Karpas-422 (cell line): Measurements from ENCODE around the gene SLC16A8. TPM values are rescaled to one million over a fixed set of nuclear protein-coding genes. Genes with fewer than 3 reads are reported as not detected.
"Not testable (repeated sequence)": the region's sequence is repeated elsewhere in the genome, so short reads cannot be mapped to it uniquely, and the experiment has no call there.

Source experiments
- DNase-seq: peaks from one replicate; pipeline ENCODE4 v3.0.0-alpha.2; 2015
- H2AFZ ChIP-seq: fragments of 200-600 bp; sonication (generic); 2 replicates; pipeline ENCODE4 v1.6.1; 2014; ENCODE audit warnings: antibody characterized with exemption, low read length, mixed read lengths
- H3K27ac ChIP-seq: fragments of 200-600 bp; sonication (generic); 2 replicates; pipeline ENCODE4 v1.5.1; 2014; ENCODE audit warnings: mild to moderate bottlenecking, low read length, moderate library complexity
- H3K27me3 ChIP-seq: fragments of 200-600 bp; sonication (generic); 2 replicates; pipeline ENCODE4 v1.6.1; 2014; ENCODE audit warnings: low read length, mixed read lengths
- H3K36me3 ChIP-seq: fragments of 200-600 bp; sonication (generic); 2 replicates; pipeline ENCODE4 v1.6.1; 2014; ENCODE audit warnings: low read length, mixed read lengths; ENCODE audit not compliant: insufficient read depth
- H3K4me1 ChIP-seq: fragments of 200-600 bp; sonication (generic); 2 replicates; pipeline ENCODE4 v1.6.1; 2014; ENCODE audit warnings: mild to moderate bottlenecking, low read length, mixed read lengths
- H3K4me2 ChIP-seq: fragments of 200-600 bp; sonication (generic); 2 replicates; pipeline ENCODE4 v1.6.1; 2014; ENCODE audit warnings: low read length, low read depth, mild to moderate bottlenecking; ENCODE audit not compliant: poor library complexity, severe bottlenecking
- H3K4me3 ChIP-seq: fragments of 200-600 bp; sonication (generic); 2 replicates; pipeline ENCODE4 v1.5.1; 2014; ENCODE audit warnings: mild to moderate bottlenecking, antibody characterized with exemption, low read length, mixed read lengths
- H3K79me2 ChIP-seq: fragments of 200-600 bp; sonication (generic); 2 replicates; pipeline ENCODE4 v1.6.1; 2014; ENCODE audit warnings: mild to moderate bottlenecking, low read length, mixed read lengths
- H3K9ac ChIP-seq: fragments of 200-600 bp; sonication (generic); 2 replicates; pipeline ENCODE4 v1.6.0; 2014; ENCODE audit warnings: low read length
- H3K9me2 ChIP-seq: fragments of 200-600 bp; sonication (generic), shearing (Covaris generic); replicated peaks from 2 replicates; pipeline ENCODE4 v1.6.0; 2014; ENCODE audit warnings: mild to moderate bottlenecking, low read length, moderate library complexity; ENCODE audit not compliant: insufficient read depth
- H3K9me3 ChIP-seq: fragments of 300-700, 200-600 bp; sonication (generic); 2 replicates; pipeline ENCODE4 v1.6.1; 2014; ENCODE audit warnings: low read length, mixed read lengths
- H4K20me1 ChIP-seq: fragments of 200-600 bp; sonication (generic); 2 replicates; pipeline ENCODE4 v1.6.1; 2014; ENCODE audit warnings: mild to moderate bottlenecking, antibody characterized with exemption, low read length, low read depth; ENCODE audit not compliant: insufficient read depth
- total RNA-seq: library from RNA; depleted of rRNA; stranded (reverse); fragments of >200 nt; shearing (Covaris generic); gene quantifications from 2 replicates; pipeline ENCODE4 v1.2.3, GENCODE V29; 2014; ENCODE audit warnings: low replicate concordance

Gene SLC16A8
- total RNA-seq, 1 experiment from 2014 or later, result not detected

- H3K9ac ChIP-seq, result no peak overlapping the region
- no peaks in the 10 kb centered on the region for H3K27me3 ChIP-seq
These were observed 43.1 kb upstream of the SLC16A8 start for GRCh38 chr22:38126928-38127668.

GRCh38 chr22:38125751-38126201, 41.8 kb upstream of the SLC16A8 start:
- Histone ChIP-seq H3K79me2 (no peaks in the 10 kb centered on the region), H2AFZ (no peak overlapping the region), H3K9me3 (no peaks in the 10 kb centered on the region), H3K4me2 (no peak overlapping the region), H3K9ac (no peak overlapping the region), H3K27me3 (no peaks in the 10 kb centered on the region), H3K4me1 (no peaks in the 10 kb centered on the region), H4K20me1 (no peaks in the 10 kb centered on the region), H3K27ac (no peak overlapping the region), H3K9me2 (no peaks in the 10 kb centered on the region), H3K36me3 (no peaks in the 10 kb centered on the region), H3K4me3 (no peak overlapping the region)
- no peak for DNase-seq

More at GRCh38 chr22:38126928-38127668, 43.1 kb upstream of the SLC16A8 start:
- Histone ChIP-seq H2AFZ (no peak overlapping the region), H3K36me3 (no peaks in the 10 kb centered on the region), H3K4me2 (no peak overlapping the region), H3K79me2 (no peaks in the 10 kb centered on the region), H4K20me1 (no peaks in the 10 kb centered on the region), H3K4me3 (no peak overlapping the region), H3K9me2 (no peaks in the 10 kb centered on the region), H3K27ac (no peak overlapping the region), H3K9me3 (no peaks in the 10 kb centered on the region), H3K4me1 (no peaks in the 10 kb centered on the region)
- no peak for DNase-seq

GRCh38 chr22:38125038-38125610, 41.1 kb upstream of the SLC16A8 start:
- no peak overlapping the region for H3K4me3 ChIP-seq
- no peaks in the 10 kb centered on the region for H3K36me3 ChIP-seq
- H3K9me3 ChIP-seq, result no peaks in the 10 kb centered on the region
- no peaks in the 10 kb centered on the region for H3K79me2 ChIP-seq
- H3K4me1 ChIP-seq, result no peaks in the 10 kb centered on the region
- no peak overlapping the region for H3K9ac ChIP-seq
- no peaks in the 10 kb centered on the region for H3K9me2 ChIP-seq
- no peak overlapping the region for H3K27ac ChIP-seq
- H3K27me3 ChIP-seq, result no peaks in the 10 kb centered on the region
- H3K4me2 ChIP-seq, result no peak overlapping the region
- DNase-seq, result no peak
- no peak overlapping the region for H2AFZ ChIP-seq
- H4K20me1 ChIP-seq, result no peaks in the 10 kb centered on the region

DNA sequence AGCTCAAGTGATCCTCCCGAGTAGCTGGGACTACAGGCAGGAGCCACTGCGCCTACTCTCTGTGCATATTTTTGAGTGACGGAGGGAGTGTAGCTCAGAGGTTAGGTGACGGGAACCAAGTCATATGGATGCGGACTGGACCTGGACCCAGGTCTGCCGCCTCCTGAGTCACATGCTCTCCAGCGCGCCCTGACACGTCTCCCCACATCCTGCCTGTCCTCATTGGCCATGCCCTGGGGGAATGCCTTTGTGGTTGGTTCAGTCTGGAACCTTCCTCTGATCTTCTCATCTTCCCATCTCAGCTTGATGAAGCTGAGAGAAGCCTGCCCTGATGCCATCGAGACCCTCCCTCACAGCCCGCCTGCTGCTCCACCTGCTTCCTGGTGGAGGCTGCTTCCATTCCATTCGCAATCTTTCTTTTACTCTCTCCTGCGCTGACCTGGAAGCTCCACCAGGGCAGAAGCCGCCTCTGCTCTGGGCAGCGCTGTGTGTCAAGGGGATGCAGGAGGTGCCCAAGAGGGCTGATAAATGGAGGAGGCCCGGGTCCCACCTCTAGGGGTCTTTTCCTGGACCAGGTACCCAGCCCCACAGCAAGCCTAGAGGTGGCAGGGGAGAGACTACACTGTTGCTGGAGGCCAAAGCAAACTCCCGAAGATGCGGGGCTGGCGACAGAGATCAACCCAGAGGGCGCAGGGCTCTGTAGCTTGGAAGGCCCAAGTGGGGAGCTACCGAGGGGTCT, 40.4 kb upstream of the SLC16A8 start:
- H3K36me3 ChIP-seq, result no peaks in the 10 kb centered on the region
- H3K4me1 ChIP-seq, result no peaks in the 10 kb centered on the region
- H3K9me3 ChIP-seq, result no peaks in the 10 kb centered on the region
- no peaks in the 10 kb centered on the region for H3K9me2 ChIP-seq
- H3K4me3 ChIP-seq, result no peak overlapping the region
- no peaks in the 10 kb centered on the region for H3K79me2 ChIP-seq
- H3K27ac ChIP-seq, result no peak overlapping the region
- DNase-seq, result no peak
- no peaks in the 10 kb centered on the region for H3K27me3 ChIP-seq
- H2AFZ ChIP-seq, result no peak overlapping the region
- H4K20me1 ChIP-seq, result no peaks in the 10 kb centered on the region
- H3K4me2 ChIP-seq, result no peak overlapping the region
- H3K9ac ChIP-seq, result no peak overlapping the region

DNA sequence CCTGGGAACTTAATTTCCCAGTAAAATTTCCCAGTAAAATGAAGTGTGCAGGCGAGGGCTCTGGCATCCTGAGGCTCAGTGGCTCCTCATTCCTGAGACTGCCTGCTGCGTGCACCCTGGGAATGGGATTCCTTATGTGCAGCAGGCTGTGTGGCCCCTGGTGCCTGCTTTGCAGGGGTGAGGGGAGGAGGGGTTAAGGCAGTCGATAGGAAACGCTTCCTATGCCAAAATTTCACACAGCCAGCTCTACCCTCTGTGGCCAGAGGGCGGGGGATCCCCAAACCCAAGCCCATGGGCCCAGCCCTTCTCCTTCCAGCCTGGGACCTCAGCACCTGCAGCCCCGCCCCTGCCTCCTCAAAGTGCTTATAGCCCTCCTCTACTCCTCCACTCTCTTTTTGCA, 38.6 kb upstream of the SLC16A8 start:
- no peaks in the 10 kb centered on the region for H3K36me3 ChIP-seq
- no peak for DNase-seq
- no peaks in the 10 kb centered on the region for H3K4me1 ChIP-seq
- no peaks in the 10 kb centered on the region for H4K20me1 ChIP-seq
- no peaks in the 10 kb centered on the region for H3K79me2 ChIP-seq
- H3K9me3 ChIP-seq, result no peaks in the 10 kb centered on the region
- H3K9ac ChIP-seq, result no peak overlapping the region
- H3K27me3 ChIP-seq, result no peaks in the 10 kb centered on the region
- no peaks in the 10 kb centered on the region for H3K9me2 ChIP-seq
- H3K4me2 ChIP-seq, result no peak overlapping the region
- H2AFZ ChIP-seq, result no peak overlapping the region
- no peak overlapping the region for H3K4me3 ChIP-seq
- H3K27ac ChIP-seq, result no peak overlapping the region

GRCh38 chr22:38120359-38121110, 36.6 kb upstream of the SLC16A8 start:
- Histone ChIP-seq H3K79me2 (no peaks in the 10 kb centered on the region), H3K9me3 (no peaks in the 10 kb centered on the region), H3K27ac (no peak overlapping the region), H3K9ac (no peak overlapping the region), H3K27me3 (no peaks in the 10 kb centered on the region), H3K4me3 (no peak overlapping the region), H2AFZ (no peak overlapping the region), H4K20me1 (no peaks in the 10 kb centered on the region), H3K9me2 (no peaks in the 10 kb centered on the region), H3K36me3 (no peaks in the 10 kb centered on the region), H3K4me2 (no peak overlapping the region), H3K4me1 (no peaks in the 10 kb centered on the region)
- DNase-seq, result no peak

DNA sequence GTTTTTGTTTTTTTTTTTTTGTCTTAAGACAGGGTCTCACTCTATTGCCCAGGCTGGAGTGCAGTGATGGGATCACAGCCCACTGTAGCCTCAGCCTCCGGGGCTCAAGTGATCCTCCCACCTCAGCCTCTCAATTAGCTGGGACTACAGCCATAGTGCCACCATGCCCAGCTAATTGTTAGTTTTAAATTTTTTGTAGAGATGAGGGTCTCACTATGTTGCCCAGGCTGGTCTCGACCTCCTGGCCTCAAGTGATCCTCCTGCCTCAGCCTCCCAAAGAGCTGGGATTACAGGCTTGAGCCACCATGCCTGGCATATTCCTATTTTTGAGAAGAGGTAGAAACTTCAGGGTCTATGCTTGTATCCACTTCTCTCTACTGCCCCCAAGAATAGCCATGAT, 34.8 kb upstream of the SLC16A8 start:
- H3K9ac ChIP-seq, H2AFZ ChIP-seq, H3K27ac ChIP-seq, H3K9me2 ChIP-seq, H3K4me2 ChIP-seq, H4K20me1 ChIP-seq, H3K79me2 ChIP-seq, H3K9me3 ChIP-seq, H3K27me3 ChIP-seq, H3K4me1 ChIP-seq, H3K4me3 ChIP-seq, DNase-seq, H3K36me3 ChIP-seq: not testable (repeated sequence)

- DNase-seq, result no peak
- Histone ChIP-seq H3K9ac (no peak overlapping the region), H3K4me1 (peaks cover 9% of the 10 kb centered on the region), H3K4me2 (no peak overlapping the region), H3K4me3 (no peak overlapping the region), H3K79me2 (no peaks in the 10 kb centered on the region), H3K27me3 (no peaks in the 10 kb centered on the region), H3K9me2 (no peaks in the 10 kb centered on the region), H3K27ac (no peak overlapping the region), H2AFZ (no peak overlapping the region), H4K20me1 (no peaks in the 10 kb centered on the region), H3K9me3 (no peaks in the 10 kb centered on the region), H3K36me3 (no peaks in the 10 kb centered on the region)
These were observed 34.2 kb upstream of the SLC16A8 start for GRCh38 chr22:38118182-38118581.
